Fibroblast of peridontal ligament (primary cell): ENCODE results near the gene NSD1.
A peak's percentile ranks its signal among the peaks of the same experiment; 100 is the strongest.

ENCODE experiments used
- DNase-seq: peaks from one replicate; pipeline ENCODE4 v3.0.0-alpha.2; 2010; ENCODE audit errors: extremely low read depth

NSD1 gene

DNA sequence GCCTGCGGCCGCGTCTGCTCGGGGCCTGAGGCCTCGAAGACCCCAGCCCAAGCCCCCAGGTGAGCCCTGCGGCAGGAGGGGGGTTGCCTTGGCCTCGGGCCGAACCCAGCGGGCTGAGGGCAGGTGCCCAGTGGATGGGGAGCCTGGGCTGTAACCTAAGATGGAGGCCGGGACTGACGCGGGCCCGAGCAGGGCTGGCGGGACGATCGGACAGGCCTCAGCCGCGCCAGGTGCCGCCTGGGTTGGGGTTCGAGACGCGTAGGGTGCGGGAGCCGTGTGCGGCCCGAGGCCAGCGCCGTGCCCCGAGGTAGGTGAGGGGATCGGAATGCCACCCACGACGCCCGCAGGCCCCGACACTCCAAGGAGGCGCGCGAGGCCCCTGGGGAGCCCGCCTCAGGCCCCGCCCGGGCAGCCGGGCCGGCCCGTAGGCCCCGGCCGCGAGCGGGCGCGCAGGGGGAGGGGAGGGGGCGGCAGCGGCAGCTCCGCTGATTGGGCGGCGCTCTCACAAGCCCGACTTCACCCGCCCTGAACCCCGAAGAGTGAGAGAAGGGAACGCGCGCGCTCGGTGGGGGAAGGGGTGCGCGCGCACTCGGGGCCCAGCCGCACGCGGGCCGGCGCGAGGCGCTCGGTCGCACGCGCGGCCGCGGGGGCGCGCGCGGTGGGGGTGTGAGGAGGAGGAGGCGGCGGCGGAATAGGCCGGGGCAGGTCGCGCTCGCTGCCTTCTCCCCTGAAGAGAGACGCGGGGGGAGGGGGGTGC is at the start of gene NSD1:
Gene NSD1 (plus strand): TSS at position 678 of the 757 bp plus-strand sequence. CDS start 1,331 bp downstream, outside the sequence.
- peak; percentile 64 for DNase-seq

DNA sequence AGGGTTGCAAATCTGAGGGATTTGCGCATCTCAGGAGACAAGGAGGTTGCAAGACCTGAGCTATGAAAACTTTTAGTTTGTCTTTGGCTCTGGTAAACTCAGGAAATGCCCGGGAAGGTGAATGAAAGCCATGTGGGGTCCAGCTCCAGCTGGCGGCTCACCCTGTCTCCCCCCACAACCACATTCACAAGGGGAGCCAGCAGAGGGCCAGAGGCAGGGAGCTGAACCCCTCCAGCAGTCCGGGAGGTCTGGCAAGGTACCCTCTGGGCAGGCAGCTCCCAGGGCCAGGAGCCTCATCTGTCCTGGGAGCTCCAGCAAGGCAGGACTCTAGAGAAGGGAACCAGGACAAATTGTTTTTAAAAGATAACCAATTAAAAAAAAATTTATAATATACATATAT is 49.4 kb upstream of the NSD1 start:
- DNase-seq: no peak

- DNase-seq: no peak
Observed at GRCh38 chr5:177085985-177086653, 47.5 kb upstream of the NSD1 start.

GRCh38 chr5:177086654-177087397 is 46.7 kb upstream of the NSD1 start, which contains the start of gene FGFR4:
TSS of gene FGFR4 (plus strand) at chr5:177086915. CDS start at chr5:177089603, 2,688 bp downstream.
- DNase-seq: no peak

DNA sequence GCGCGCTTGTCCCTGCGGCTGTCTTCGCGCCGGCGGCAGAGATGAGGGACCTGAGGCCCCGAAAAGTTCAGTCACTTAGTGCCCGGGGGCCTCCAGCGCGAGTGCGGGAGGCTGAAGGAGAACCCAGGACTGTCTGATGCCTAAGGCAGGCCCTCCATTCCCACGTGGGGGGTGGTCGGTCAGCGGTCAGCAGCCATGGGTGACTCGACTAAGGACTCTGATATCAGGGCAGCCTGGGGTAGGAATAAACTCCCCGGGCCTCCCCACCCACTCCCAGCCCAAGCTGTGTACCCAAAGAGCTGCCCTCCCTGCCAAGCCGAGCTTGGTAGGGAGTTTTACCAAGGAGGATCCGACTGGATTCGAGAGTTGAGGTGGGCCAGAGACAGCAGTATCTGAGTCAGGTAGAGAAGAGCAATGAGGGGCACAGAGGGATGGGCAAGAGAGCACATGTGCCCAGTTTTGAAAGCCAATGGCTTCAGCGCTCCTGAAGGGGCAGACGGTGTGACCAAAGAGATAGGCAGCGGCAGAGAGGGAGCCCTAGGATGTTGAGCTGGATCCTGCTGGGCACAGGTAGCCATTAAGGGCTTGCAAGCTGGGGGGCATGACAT is 46.1 kb upstream of the NSD1 start:
- no peak for DNase-seq

GRCh38 chr5:177089127-177089526 is 44.4 kb upstream of the NSD1 start:
- no peak for DNase-seq

- DNase-seq: no peak
Observed at GRCh38 chr5:177089825-177090641, 43.5 kb upstream of the NSD1 start.

GRCh38 chr5:177090813-177091212 is 42.8 kb upstream of the NSD1 start:
- no peak for DNase-seq

- no peak for DNase-seq
Observed at GRCh38 chr5:177091232-177091631, 42.3 kb upstream of the NSD1 start.

DNA sequence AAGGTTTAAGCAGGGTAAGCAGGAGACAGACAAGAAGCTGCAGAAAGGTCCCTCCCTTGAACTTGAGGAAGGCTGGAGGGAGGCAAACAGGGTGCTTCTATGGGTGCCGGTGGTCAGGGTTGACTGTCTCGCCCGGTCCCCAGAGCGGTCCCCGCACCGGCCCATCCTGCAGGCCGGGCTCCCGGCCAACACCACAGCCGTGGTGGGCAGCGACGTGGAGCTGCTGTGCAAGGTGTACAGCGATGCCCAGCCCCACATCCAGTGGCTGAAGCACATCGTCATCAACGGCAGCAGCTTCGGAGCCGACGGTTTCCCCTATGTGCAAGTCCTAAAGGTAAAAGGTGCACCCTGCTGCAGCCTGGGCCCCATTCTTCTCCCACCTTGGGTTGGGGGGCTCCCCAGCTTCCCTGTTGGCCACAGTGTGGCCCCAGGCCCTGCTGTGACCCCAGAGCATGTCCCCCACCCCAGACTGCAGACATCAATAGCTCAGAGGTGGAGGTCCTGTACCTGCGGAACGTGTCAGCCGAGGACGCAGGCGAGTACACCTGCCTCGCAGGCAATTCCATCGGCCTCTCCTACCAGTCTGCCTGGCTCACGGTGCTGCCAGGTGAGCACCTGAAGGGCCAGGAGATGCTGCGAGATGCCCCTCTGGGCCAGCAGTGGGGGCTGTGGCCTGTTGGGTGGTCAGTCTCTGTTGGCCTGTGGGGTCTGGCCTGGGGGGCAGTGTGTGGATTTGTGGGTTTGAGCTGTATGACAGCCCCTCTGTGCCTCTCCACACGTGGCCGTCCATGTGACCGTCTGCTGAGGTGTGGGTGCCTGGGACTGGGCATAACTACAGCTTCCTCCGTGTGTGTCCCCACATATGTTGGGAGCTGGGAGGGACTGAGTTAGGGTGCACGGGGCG is 41.1 kb upstream of the NSD1 start:
- DNase-seq: no peak

- no peak for DNase-seq
Observed at GRCh38 chr5:177093082-177093712, 40.4 kb upstream of the NSD1 start.

DNA sequence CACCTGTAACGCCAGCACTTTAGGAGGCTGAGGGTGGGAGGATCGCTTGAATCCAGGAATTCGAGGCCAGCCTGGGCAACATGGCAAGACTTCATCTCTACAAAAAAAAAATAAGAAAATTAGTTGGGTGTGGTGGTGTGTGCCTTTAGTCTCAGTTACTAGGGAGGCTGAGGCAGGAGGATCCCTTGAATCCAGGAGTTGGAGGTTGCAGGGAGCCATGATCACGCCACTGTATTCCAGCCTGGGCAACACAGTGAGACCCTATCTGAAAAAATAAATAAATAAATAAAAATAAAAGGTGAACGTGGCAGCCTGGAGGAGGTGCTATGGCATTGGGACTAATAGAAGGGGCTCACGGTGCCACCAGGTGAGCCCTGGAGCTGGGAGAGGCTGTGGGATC is 39.8 kb upstream of the NSD1 start:
- no peak for DNase-seq

DNA sequence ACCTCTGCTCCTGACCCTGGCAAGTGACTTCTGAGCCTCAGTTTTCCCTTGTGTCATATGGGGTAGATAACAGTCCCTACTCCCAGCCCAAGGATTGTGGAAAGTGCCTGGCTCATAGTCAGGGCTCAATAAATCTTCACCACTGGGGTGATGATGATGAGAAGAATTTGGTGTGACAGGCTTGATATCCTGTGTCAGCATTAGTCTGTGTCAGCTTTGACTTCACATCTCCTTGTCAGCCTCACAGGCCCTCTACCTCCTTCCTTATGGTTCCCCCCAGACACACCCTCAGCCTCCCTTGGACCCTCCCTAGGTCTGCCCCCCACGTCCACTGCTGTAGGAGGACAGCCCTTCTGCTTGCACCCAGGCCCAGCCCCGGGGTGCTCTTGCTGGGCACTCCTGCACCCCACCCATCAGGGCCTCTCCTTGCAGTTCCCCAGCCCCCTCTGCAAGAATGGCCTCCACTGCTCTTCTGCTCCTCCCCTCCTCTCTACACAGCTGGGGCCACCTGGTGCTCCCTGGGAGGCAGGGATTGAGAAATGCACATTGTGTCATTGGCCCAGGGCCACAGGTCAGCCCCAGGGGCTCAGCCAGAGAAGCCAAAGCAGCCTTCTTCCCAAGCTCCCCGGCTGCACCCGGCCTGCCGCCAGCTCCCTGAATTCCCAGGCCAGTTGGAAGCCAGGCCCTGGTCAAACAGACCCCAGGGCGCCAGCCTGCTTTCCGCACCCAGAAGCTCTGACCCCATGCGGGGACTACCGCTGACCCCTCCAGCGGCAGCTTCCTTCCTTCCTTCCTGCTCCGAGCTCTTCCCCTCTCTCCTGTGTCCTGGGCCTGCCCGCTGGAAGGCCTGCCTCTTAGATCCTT is 39.1 kb upstream of the NSD1 start:
- peak; percentile 53 for DNase-seq

- no peak for DNase-seq
Observed at GRCh38 chr5:177095088-177095669, 38.4 kb upstream of the NSD1 start.

GRCh38 chr5:177096162-177097015 is 37.2 kb upstream of the NSD1 start:
- DNase-seq: no peak

GRCh38 chr5:177097016-177097985 is 36.3 kb upstream of the NSD1 start:
- no peak for DNase-seq
